ENCODE measurements around the gene DDHD1.
"Not testable (repeated sequence)": the region's sequence is repeated elsewhere in the genome, so short reads cannot be mapped to it uniquely, and the experiment has no call there.

Gene DDHD1

GRCh38 chr14:53187921-53188463 is 34.9 kb upstream of the DDHD1 start:
- no peaks in the 10 kb centered on the region for H3K27me3 ChIP-seq (replicated peaks; ENCODE audit: control insufficient read depth, insufficient read depth, low read length)
- no peak for TF ChIP-seq CTCF (IDR thresholded peaks at IDR 0.05; ENCODE audit: insufficient read depth, low read length, poor library complexity, severe bottlenecking)
- DNase-seq (ENCODE audit: extremely low read depth, insufficient read length): no peak
- H3K36me3 ChIP-seq (ENCODE audit: control insufficient read depth, insufficient read depth, low read length): no peaks in the 10 kb centered on the region
- no peak overlapping the region for H3K4me3 ChIP-seq (replicated peaks; ENCODE audit: low read depth, low read length)

- no peak for DNase-seq (ENCODE audit: extremely low read depth, insufficient read length)
- TF ChIP-seq CTCF (IDR thresholded peaks at IDR 0.05; ENCODE audit: insufficient read depth, low read length, poor library complexity, severe bottlenecking): no peak
- no peaks in the 10 kb centered on the region for H3K27me3 ChIP-seq (replicated peaks; ENCODE audit: control insufficient read depth, insufficient read depth, low read length)
- H3K36me3 ChIP-seq (ENCODE audit: control insufficient read depth, insufficient read depth, low read length): no peaks in the 10 kb centered on the region
- no peak overlapping the region for H3K4me3 ChIP-seq (replicated peaks; ENCODE audit: low read depth, low read length)
Measured at GRCh38 chr14:53186532-53186931, 33.4 kb upstream of the DDHD1 start.

GRCh38 chr14:53183611-53184010 is 30.5 kb upstream of the DDHD1 start:
- no peak for TF ChIP-seq CTCF (IDR thresholded peaks at IDR 0.05; ENCODE audit: insufficient read depth, low read length, poor library complexity, severe bottlenecking)
- H3K36me3 ChIP-seq (ENCODE audit: control insufficient read depth, insufficient read depth, low read length): no peaks in the 10 kb centered on the region
- no peaks in the 10 kb centered on the region for H3K27me3 ChIP-seq (replicated peaks; ENCODE audit: control insufficient read depth, insufficient read depth, low read length)
- DNase-seq (ENCODE audit: extremely low read depth, insufficient read length): no peak
- no peak overlapping the region for H3K4me3 ChIP-seq (replicated peaks; ENCODE audit: low read depth, low read length)

- no peak for TF ChIP-seq CTCF (IDR thresholded peaks at IDR 0.05; ENCODE audit: insufficient read depth, low read length, poor library complexity, severe bottlenecking)
- no peaks in the 10 kb centered on the region for H3K27me3 ChIP-seq (replicated peaks; ENCODE audit: control insufficient read depth, insufficient read depth, low read length)
- H3K36me3 ChIP-seq (ENCODE audit: control insufficient read depth, insufficient read depth, low read length): no peaks in the 10 kb centered on the region
- no peak overlapping the region for H3K4me3 ChIP-seq (replicated peaks; ENCODE audit: low read depth, low read length)
- no peak for DNase-seq (ENCODE audit: extremely low read depth, insufficient read length)
Measured at GRCh38 chr14:53183056-53183455, 29.9 kb upstream of the DDHD1 start.

GRCh38 chr14:53181463-53182081 is 28.4 kb upstream of the DDHD1 start:
- not testable (repeated sequence) for DNase-seq (ENCODE audit: extremely low read depth, insufficient read length); H3K36me3 ChIP-seq (ENCODE audit: control insufficient read depth, insufficient read depth, low read length); H3K27me3 ChIP-seq (replicated peaks; ENCODE audit: control insufficient read depth, insufficient read depth, low read length); H3K4me3 ChIP-seq (replicated peaks; ENCODE audit: low read depth, low read length)

- DNase-seq (ENCODE audit: extremely low read depth, insufficient read length): peak; percentile 59
- Histone ChIP-seq H3K36me3 (ENCODE audit: control insufficient read depth, insufficient read depth, low read length) (no peaks in the 10 kb centered on the region), H3K4me3 (replicated peaks; ENCODE audit: low read depth, low read length) (no peak overlapping the region), H3K27me3 (replicated peaks; ENCODE audit: control insufficient read depth, insufficient read depth, low read length) (no peaks in the 10 kb centered on the region)
- TF ChIP-seq CTCF (IDR thresholded peaks at IDR 0.05; ENCODE audit: insufficient read depth, low read length, poor library complexity, severe bottlenecking): peak; percentile 30
Measured at GRCh38 chr14:53180272-53181221, 27.4 kb upstream of the DDHD1 start.

- DNase-seq (ENCODE audit: extremely low read depth, insufficient read length); H3K36me3 ChIP-seq (ENCODE audit: control insufficient read depth, insufficient read depth, low read length); H3K4me3 ChIP-seq (replicated peaks; ENCODE audit: low read depth, low read length); H3K27me3 ChIP-seq (replicated peaks; ENCODE audit: control insufficient read depth, insufficient read depth, low read length): not testable (repeated sequence)
Measured at GRCh38 chr14:53179486-53180005, 26.4 kb upstream of the DDHD1 start.

Measured in GM06990 (cell line).